Measurements from ENCODE around the gene USP49. TPM values are rescaled to one million over a fixed set of nuclear protein-coding genes. Genes with fewer than 3 reads are reported as not detected.

The USP49 gene
- total RNA-seq, 1 experiment from 2014 or later: 18.5 TPM

- H3K4me1 ChIP-seq: peaks cover 5% of the 10 kb centered on the region; the same call in 1 of the 2 replicates
- no peaks in the 10 kb centered on the region for H3K9me3 ChIP-seq
- H3K36me3 ChIP-seq (ENCODE audit: control insufficient read depth, insufficient read depth, low read length): no peaks in the 10 kb centered on the region
- no peaks in the 10 kb centered on the region for H3K27me3 ChIP-seq (replicated peaks; ENCODE audit: control insufficient read depth, insufficient read depth, low read length)
- TF ChIP-seq CTCF (IDR thresholded peaks at IDR 0.05; ENCODE audit: insufficient read depth in 1 of 2, low read depth in 1 of 2, low read length in 1 of 2, severe bottlenecking in 1 of 2, unreplicated experiment in 1 of 2): no peak
- POLR2A ChIA-PET: no interaction called here
- Mint-ChIP-seq H3K27ac (ENCODE audit: unreplicated experiment) (no peak overlapping the region), H3K9me3 (ENCODE audit: unreplicated experiment) (no peaks in the 10 kb centered on the region), H3K4me3 (ENCODE audit: unreplicated experiment) (no peak overlapping the region), H3K27me3 (ENCODE audit: insufficient read depth, unreplicated experiment) (no peaks in the 10 kb centered on the region), H3K4me1 (ENCODE audit: low read depth, unreplicated experiment) (peaks cover 12% of the 10 kb centered on the region), H3K36me3 (ENCODE audit: insufficient read depth, unreplicated experiment) (no peaks in the 10 kb centered on the region)
- CTCF ChIA-PET: no interaction called here
- BruUV-seq (replicated peaks): no TSS peak
- intact Hi-C loops (cut with micrococcal nuclease; ENCODE audit: unreplicated experiment): no loop called here
- no peak overlapping the region for H3K4me3 ChIP-seq (ENCODE audit: low read depth, low read length)
- no peak for DNase-seq
Observed at GRCh38 chr6:41850861-41851260, 44.3 kb downstream of the USP49 start.

- Mint-ChIP-seq H3K4me3 (ENCODE audit: unreplicated experiment) (no peak overlapping the region), H3K27ac (ENCODE audit: unreplicated experiment) (no peak overlapping the region), H3K27me3 (ENCODE audit: insufficient read depth, unreplicated experiment) (no peaks in the 10 kb centered on the region), H3K36me3 (ENCODE audit: insufficient read depth, unreplicated experiment) (no peaks in the 10 kb centered on the region), H3K4me1 (ENCODE audit: low read depth, unreplicated experiment) (peaks cover 12% of the 10 kb centered on the region), H3K9me3 (ENCODE audit: unreplicated experiment) (no peaks in the 10 kb centered on the region)
- intact Hi-C loops (cut with micrococcal nuclease; ENCODE audit: unreplicated experiment): loop anchor here (1.0 to 5.0 kb wide), 7 partner anchors 49 to 198 kb away; partner anchors contain the start of genes BYSL, MED20, TOMM6 and USP49
- Histone ChIP-seq H3K4me3 (ENCODE audit: low read depth, low read length) (no peak overlapping the region), H3K36me3 (ENCODE audit: control insufficient read depth, insufficient read depth, low read length) (no peaks in the 10 kb centered on the region), H3K9me3 (no peaks in the 10 kb centered on the region), H3K27me3 (replicated peaks; ENCODE audit: control insufficient read depth, insufficient read depth, low read length) (no peaks in the 10 kb centered on the region), H3K4me1 (peaks cover 5% of the 10 kb centered on the region; the same call in 1 of the 2 replicates)
- BruUV-seq (replicated peaks): no TSS peak
- peak; percentile 81 to 86 for TF ChIP-seq CTCF (IDR thresholded peaks at IDR 0.05; ENCODE audit: insufficient read depth in 1 of 2, low read depth in 1 of 2, low read length in 1 of 2, severe bottlenecking in 1 of 2, unreplicated experiment in 1 of 2)
- POLR2A ChIA-PET: interaction anchor here (0.6 kb wide), 1 partner anchor 89 kb away, joined by 3 read pairs; no protein-coding TSS in a partner anchor
- CTCF ChIA-PET: interaction anchor here (0.6 to 1.2 kb wide), 8 partner anchors 21 to 202 kb away, joined by 3 to 9 read pairs (median 4); partner anchors contain the start of genes BYSL, MED20 and USP49
- peak; percentile 65 to 83 for DNase-seq
Observed at GRCh38 chr6:41846666-41847237, 48.4 kb downstream of the USP49 start.

GRCh38 chr6:41843178-41843577, 52.0 kb downstream of the USP49 start:
- no peaks in the 10 kb centered on the region for H3K27me3 Mint-ChIP-seq (ENCODE audit: insufficient read depth, unreplicated experiment)
- no peak overlapping the region for H3K4me3 ChIP-seq (ENCODE audit: low read depth, low read length)
- peaks cover 5% of the 10 kb centered on the region; the same call in 1 of the 2 replicates for H3K4me1 ChIP-seq
- H3K9me3 Mint-ChIP-seq (ENCODE audit: unreplicated experiment): no peaks in the 10 kb centered on the region
- no peak overlapping the region for H3K27ac Mint-ChIP-seq (ENCODE audit: unreplicated experiment)
- no peaks in the 10 kb centered on the region for H3K36me3 Mint-ChIP-seq (ENCODE audit: insufficient read depth, unreplicated experiment)
- TF ChIP-seq CTCF (IDR thresholded peaks at IDR 0.05; ENCODE audit: insufficient read depth in 1 of 2, low read depth in 1 of 2, low read length in 1 of 2, severe bottlenecking in 1 of 2, unreplicated experiment in 1 of 2): no peak
- no TSS peak for BruUV-seq (replicated peaks)
- no peaks in the 10 kb centered on the region for H3K9me3 ChIP-seq
- H3K4me3 Mint-ChIP-seq (ENCODE audit: unreplicated experiment): no peak overlapping the region
- H3K36me3 ChIP-seq (ENCODE audit: control insufficient read depth, insufficient read depth, low read length): no peaks in the 10 kb centered on the region
- intact Hi-C loops (cut with micrococcal nuclease; ENCODE audit: unreplicated experiment): no loop called here
- CTCF ChIA-PET: no interaction called here
- POLR2A ChIA-PET: no interaction called here
- DNase-seq: no peak
- H3K27me3 ChIP-seq (replicated peaks; ENCODE audit: control insufficient read depth, insufficient read depth, low read length): no peaks in the 10 kb centered on the region
- peaks cover 12% of the 10 kb centered on the region for H3K4me1 Mint-ChIP-seq (ENCODE audit: low read depth, unreplicated experiment)

Measured in Caco-2 (cell line).